GM12878 (cell line): Measurements from ENCODE around the gene CSNK1G2. TPM values are rescaled to one million over a fixed set of nuclear protein-coding genes. Genes with fewer than 3 reads are reported as not detected.

Experiments
- ATAC-seq: fragments of 200-7000 bp; cut with Tn5 transposase; 3 replicates; pipeline ENCODE4 v1.9.1; 2020; ENCODE audit warnings: mild to moderate bottlenecking, moderate library complexity
- BruUV-seq: library from RNA; stranded (reverse); fragments of 400-500 nt; replicated peaks from 2 replicates; lab custom pipeline; 2021; lab: Mats Ljungman, UMichigan
- CTCF ChIA-PET: fragments of 300-600 bp; sonication (Branson Sonifier 250); formaldehyde crosslinking; extraction: SDS; loops from one replicate; lab custom pipeline; 2021; ENCODE audit warnings: inconsistent platforms; lab: Yijun Ruan, JAX
- POLR2A ChIA-PET: fragments of 350-600 bp; formaldehyde crosslinking; extraction: SDS; loops from one replicate; lab custom pipeline; 2021; ENCODE audit warnings: inconsistent platforms; lab: Charles Lee
- RAD21 ChIA-PET: fragments of 300-600 bp; sonication (Branson Sonifier 250); formaldehyde crosslinking; loops from one replicate; lab custom pipeline; 2023; ENCODE audit warnings: antibody characterized with exemption; ENCODE audit not compliant: unreplicated experiment; lab: Charles Lee
- SMC1A ChIA-PET: fragments of 300-600 bp; sonication (Branson Sonifier 250); formaldehyde crosslinking; loops from one replicate; lab custom pipeline; 2023; ENCODE audit not compliant: unreplicated experiment, uncharacterized antibody; lab: Charles Lee
- DNase-seq: peaks from one replicate; pipeline ENCODE4 v3.0.0-alpha.2; 2011; ENCODE audit warnings: low read depth, low spot score
- FAIRE-seq: peaks from 3 replicates; lab custom pipeline; 2011; peaks lifted over from hg19 to GRCh38; lab: Jason Lieb, UNC
- H2AFZ ChIP-seq: 2 replicates; pipeline ENCODE4 v1.6.0; 2011; ENCODE audit warnings: low read depth, low read length, control low read depth; ENCODE audit not compliant: control insufficient read depth
- H3K27ac ChIP-seq: 2 replicates; pipeline ENCODE4 v1.5.1; 2011; ENCODE audit warnings: control low read depth; ENCODE audit not compliant: control insufficient read depth, insufficient read depth
- H3K27me3 ChIP-seq, 2 experiments: replicated peaks in 1 of 2; 2 replicates each; pipeline versions ENCODE4 v1.6.0 to v1.6.1; 2011; ENCODE audit warnings: low read length in 1 of 2; ENCODE audit not compliant: control insufficient read depth in 2 of 2, insufficient read depth in 2 of 2
- H3K36me3 ChIP-seq, 2 experiments: 2 replicates each; pipeline ENCODE4 v1.5.1; 2011; ENCODE audit warnings: low read length in 1 of 2; ENCODE audit not compliant: control insufficient read depth in 2 of 2, insufficient read depth in 2 of 2
- H3K4me1 ChIP-seq: 2 replicates; pipeline ENCODE4 v1.6.1; 2011; ENCODE audit warnings: mild to moderate bottlenecking, low read length, moderate library complexity, mixed read lengths; ENCODE audit not compliant: control insufficient read depth, insufficient read depth
- H3K4me2 ChIP-seq: 2 replicates; pipeline ENCODE4 v1.6.0; 2011; ENCODE audit warnings: control low read depth; ENCODE audit not compliant: control insufficient read depth, insufficient read depth
- H3K4me3 ChIP-seq: fragments of 200-600 bp; sonication (generic); 2 replicates; pipeline ENCODE4 v1.5.1; 2016
- H3K79me2 ChIP-seq: 2 replicates; pipeline ENCODE4 v1.6.0; 2011; ENCODE audit warnings: low read length; ENCODE audit not compliant: control insufficient read depth, insufficient read depth
- H3K9ac ChIP-seq: 2 replicates; pipeline ENCODE4 v1.8.0; 2011; ENCODE audit warnings: low read length, control low read depth, mixed read lengths; ENCODE audit not compliant: control insufficient read depth, insufficient read depth
- H3K9me3 ChIP-seq: replicated peaks from 3 replicates; pipeline ENCODE4 v1.5.1; 2011; ENCODE audit warnings: mild to moderate bottlenecking, low read length; ENCODE audit not compliant: control insufficient read depth, insufficient read depth
- H4K20me1 ChIP-seq: 2 replicates; pipeline ENCODE4 v1.6.0; 2011; ENCODE audit not compliant: control insufficient read depth, insufficient read depth
- NFIC ChIP-seq: IDR thresholded peaks from 2 replicates; pipeline ENCODE4 v1.6.1; 2012; ENCODE audit warnings: low read depth, mild to moderate bottlenecking, inconsistent platforms, low read length, moderate library complexity
- SIX5 ChIP-seq: IDR thresholded peaks from 2 replicates; pipeline ENCODE4 v1.6.1; 2011; ENCODE audit warnings: mild to moderate bottlenecking, low read depth, low read length, moderate library complexity; ENCODE audit not compliant: severe bottlenecking
- ZNF384 ChIP-seq: IDR thresholded peaks from 2 replicates; pipeline ENCODE4 v1.6.1; 2012; ENCODE audit warnings: low read depth, mild to moderate bottlenecking, low read length, improper control_type of control experiment, borderline replicate concordance
- WGBS: methylation state at CpG from one replicate; pipeline ENCODE4 v1.1.6; 2016; ENCODE audit warnings: low lambda C conversion rate; ENCODE audit not compliant: insufficient replicate concordance, insufficient coverage; ENCODE audit errors: missing lambda C conversion rate; 5-methylcytosine and 5-hydroxymethylcytosine counted together
- in situ Hi-C: fragments of 300-500 bp; cut with MboI; formaldehyde crosslinking; loops from 9 replicates; pipeline ENCODE4 v1.14.3; 2018; ENCODE audit warnings: mixed read lengths
- intact Hi-C: fragments of 100-400 bp; cut with micrococcal nuclease; formaldehyde crosslinking; loops from one replicate; pipeline ENCODE4 v1.14.2; 2022; ENCODE audit not compliant: unreplicated experiment
- polyA plus RNA-seq, 11 experiments: library from polyadenylated mRNA; depleted of rRNA in 4 of 11; unstranded in 6 of 11; stranded (reverse) in 5 of 11; fragments of >200 nt; fragmentation: Nextera tagmentation in 4 of 11; fragmentation: Illumina TruSeq in 1 of 11; extraction: Ambion mirVana in 4 of 11; extraction: Trizol in 1 of 11; gene quantifications; 1 replicate in 1 of 11; 2 replicates in 10 of 11; pipeline versions ENCODE4 v1.2.1 to v1.2.3, GENCODE V29; 2011 to 2016; ENCODE audit warnings: inconsistent platforms in 2 of 11, missing spikeins in 2 of 11, low read depth in 1 of 11
- total RNA-seq, 4 experiments: library from RNA; depleted of rRNA in 3 of 4; stranded (reverse); fragments of >200 nt in 3 of 4; fragmentation: Illumina TruSeq in 1 of 4; extraction: Trizol in 1 of 4; gene quantifications; 2 replicates each; pipeline versions ENCODE4 v1.2.1 to v1.2.3, GENCODE V29; 2013 to 2021
- TF ChIP-seq, protein P1 (sequence below): fragments of 450-650 bp; IDR thresholded peaks from 2 replicates; pipeline ENCODE4 v1.6.1; 2017; ENCODE audit warnings: low read depth, mild to moderate bottlenecking, moderate library complexity
- TF ChIP-seq, protein P2 (sequence below): IDR thresholded peaks from 2 replicates; pipeline ENCODE4 v1.6.1; 2012; ENCODE audit warnings: low read depth, low read length, improper control_type of control experiment
- TF ChIP-seq, protein P3 (sequence below): fragments of 450-650 bp; IDR thresholded peaks from 2 replicates; pipeline ENCODE4 v1.6.1; 2017; ENCODE audit warnings: antibody characterized with exemption, mild to moderate bottlenecking, moderate library complexity
- TF ChIP-seq, protein P4 (sequence below): fragments of 450-650 bp; IDR thresholded peaks from 2 replicates; pipeline ENCODE4 v1.6.1; 2018; ENCODE audit warnings: borderline replicate concordance, mild to moderate bottlenecking; ENCODE audit not compliant: partially characterized antibody

CSNK1G2 gene
- total and polyA plus RNA-seq, 10 of the 15 experiments (the other 5 are each of a cell fraction or from before 2014, with no cell fraction given), result 0.64 to 109 (median 25.0) TPM

DNA sequence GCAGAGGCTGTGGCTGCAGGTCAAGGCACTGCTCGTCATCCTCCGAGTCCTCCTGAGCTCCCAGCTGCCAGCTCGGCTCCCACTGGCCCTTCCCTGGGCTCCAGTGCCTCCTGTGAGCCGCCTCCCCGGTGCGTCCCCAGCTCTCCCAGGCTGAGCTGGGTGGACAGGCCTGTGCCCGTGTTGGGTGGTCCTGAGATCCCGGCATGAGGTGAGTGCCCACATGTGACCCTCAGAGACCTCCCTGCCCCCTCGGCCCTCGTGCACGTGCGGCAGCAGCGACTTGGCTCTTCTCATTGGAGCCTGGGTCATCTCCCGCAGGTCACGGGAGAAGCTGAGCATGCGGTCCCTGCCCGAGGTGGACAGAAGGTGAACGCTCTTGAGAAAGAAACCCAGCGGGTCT is 20.3 kb upstream of the CSNK1G2 start:
- TF ChIP-seq ZNF384, result no peak
- TF ChIP-seq, protein P1, sequence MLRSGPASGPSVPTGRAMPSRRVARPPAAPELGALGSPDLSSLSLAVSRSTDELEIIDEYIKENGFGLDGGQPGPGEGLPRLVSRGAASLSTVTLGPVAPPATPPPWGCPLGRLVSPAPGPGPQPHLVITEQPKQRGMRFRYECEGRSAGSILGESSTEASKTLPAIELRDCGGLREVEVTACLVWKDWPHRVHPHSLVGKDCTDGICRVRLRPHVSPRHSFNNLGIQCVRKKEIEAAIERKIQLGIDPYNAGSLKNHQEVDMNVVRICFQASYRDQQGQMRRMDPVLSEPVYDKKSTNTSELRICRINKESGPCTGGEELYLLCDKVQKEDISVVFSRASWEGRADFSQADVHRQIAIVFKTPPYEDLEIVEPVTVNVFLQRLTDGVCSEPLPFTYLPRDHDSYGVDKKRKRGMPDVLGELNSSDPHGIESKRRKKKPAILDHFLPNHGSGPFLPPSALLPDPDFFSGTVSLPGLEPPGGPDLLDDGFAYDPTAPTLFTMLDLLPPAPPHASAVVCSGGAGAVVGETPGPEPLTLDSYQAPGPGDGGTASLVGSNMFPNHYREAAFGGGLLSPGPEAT, result no peak
- TF ChIP-seq, protein P2, sequence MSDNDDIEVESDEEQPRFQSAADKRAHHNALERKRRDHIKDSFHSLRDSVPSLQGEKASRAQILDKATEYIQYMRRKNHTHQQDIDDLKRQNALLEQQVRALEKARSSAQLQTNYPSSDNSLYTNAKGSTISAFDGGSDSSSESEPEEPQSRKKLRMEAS, result no peak
- TF ChIP-seq, protein P3, sequence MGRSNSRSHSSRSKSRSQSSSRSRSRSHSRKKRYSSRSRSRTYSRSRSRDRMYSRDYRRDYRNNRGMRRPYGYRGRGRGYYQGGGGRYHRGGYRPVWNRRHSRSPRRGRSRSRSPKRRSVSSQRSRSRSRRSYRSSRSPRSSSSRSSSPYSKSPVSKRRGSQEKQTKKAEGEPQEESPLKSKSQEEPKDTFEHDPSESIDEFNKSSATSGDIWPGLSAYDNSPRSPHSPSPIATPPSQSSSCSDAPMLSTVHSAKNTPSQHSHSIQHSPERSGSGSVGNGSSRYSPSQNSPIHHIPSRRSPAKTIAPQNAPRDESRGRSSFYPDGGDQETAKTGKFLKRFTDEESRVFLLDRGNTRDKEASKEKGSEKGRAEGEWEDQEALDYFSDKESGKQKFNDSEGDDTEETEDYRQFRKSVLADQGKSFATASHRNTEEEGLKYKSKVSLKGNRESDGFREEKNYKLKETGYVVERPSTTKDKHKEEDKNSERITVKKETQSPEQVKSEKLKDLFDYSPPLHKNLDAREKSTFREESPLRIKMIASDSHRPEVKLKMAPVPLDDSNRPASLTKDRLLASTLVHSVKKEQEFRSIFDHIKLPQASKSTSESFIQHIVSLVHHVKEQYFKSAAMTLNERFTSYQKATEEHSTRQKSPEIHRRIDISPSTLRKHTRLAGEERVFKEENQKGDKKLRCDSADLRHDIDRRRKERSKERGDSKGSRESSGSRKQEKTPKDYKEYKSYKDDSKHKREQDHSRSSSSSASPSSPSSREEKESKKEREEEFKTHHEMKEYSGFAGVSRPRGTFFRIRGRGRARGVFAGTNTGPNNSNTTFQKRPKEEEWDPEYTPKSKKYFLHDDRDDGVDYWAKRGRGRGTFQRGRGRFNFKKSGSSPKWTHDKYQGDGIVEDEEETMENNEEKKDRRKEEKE, result no peak
- TF ChIP-seq SIX5, result no peak
- TF ChIP-seq, protein P4, sequence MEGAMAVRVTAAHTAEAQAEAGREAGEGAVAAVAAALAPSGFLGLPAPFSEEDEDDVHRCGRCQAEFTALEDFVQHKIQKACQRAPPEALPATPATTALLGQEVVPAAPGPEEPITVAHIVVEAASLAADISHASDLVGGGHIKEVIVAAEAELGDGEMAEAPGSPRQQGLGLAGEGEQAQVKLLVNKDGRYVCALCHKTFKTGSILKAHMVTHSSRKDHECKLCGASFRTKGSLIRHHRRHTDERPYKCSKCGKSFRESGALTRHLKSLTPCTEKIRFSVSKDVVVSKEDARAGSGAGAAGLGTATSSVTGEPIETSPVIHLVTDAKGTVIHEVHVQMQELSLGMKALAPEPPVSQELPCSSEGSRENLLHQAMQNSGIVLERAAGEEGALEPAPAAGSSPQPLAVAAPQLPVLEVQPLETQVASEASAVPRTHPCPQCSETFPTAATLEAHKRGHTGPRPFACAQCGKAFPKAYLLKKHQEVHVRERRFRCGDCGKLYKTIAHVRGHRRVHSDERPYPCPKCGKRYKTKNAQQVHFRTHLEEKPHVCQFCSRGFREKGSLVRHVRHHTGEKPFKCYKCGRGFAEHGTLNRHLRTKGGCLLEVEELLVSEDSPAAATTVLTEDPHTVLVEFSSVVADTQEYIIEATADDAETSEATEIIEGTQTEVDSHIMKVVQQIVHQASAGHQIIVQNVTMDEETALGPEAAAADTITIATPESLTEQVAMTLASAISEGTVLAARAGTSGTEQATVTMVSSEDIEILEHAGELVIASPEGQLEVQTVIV, result no peak
- no peak for TF ChIP-seq NFIC
- no peaks in the 10 kb centered on the region for H3K79me2 ChIP-seq
- BruUV-seq, result no TSS peak
- H3K4me3 ChIP-seq, result no peak overlapping the region
- H3K4me1 ChIP-seq, result peaks cover 23% of the 10 kb centered on the region
- H2AFZ ChIP-seq, result no peak overlapping the region
- WGBS, result 93% methylated on average over 19 of the region's 19 CpGs
- ATAC-seq, result no peak
- no peak overlapping the region for H3K27ac ChIP-seq
- in situ Hi-C loops (no loop called here), intact Hi-C loops (no loop called here)
- ChIA-PET CTCF (no interaction called here), RAD21 (no interaction called here), POLR2A (no interaction called here), SMC1A (interaction anchor here (1.1 kb wide), 1 partner anchor 9 kb away, joined by 4 read pairs; no protein-coding TSS in a partner anchor)
- no peaks in the 10 kb centered on the region for H3K9me3 ChIP-seq
- DNase-seq, result no peak
- peaks cover 5 to 11% of the 10 kb centered on the region in 2 experiments; a peak in 3 of 4 replicates for H3K36me3 ChIP-seq
- H4K20me1 ChIP-seq, result no peaks in the 10 kb centered on the region
- no peak overlapping the region for H3K4me2 ChIP-seq
- no peaks in the 10 kb centered on the region for H3K27me3 ChIP-seq
- H3K9ac ChIP-seq, result no peak overlapping the region
- no peak for FAIRE-seq
